HEK293T (cell line): ENCODE results near the gene CD164L2.

Source experiments
- ARNT ChIP-seq: fragments of 450-650 bp; IDR thresholded peaks from 2 replicates; pipeline ENCODE4 v1.6.1; 2017; ENCODE audit warnings: mild to moderate bottlenecking
- HDGF ChIP-seq: fragments of 450-650 bp; IDR thresholded peaks from 2 replicates; pipeline ENCODE4 v1.6.1; 2017; ENCODE audit warnings: antibody characterized with exemption, borderline replicate concordance
- PKNOX1 ChIP-seq: fragments of 450-650 bp; IDR thresholded peaks from 2 replicates; pipeline ENCODE4 v1.6.1; 2016
- SP1 ChIP-seq: fragments of 450-650 bp; IDR thresholded peaks from 2 replicates; pipeline ENCODE4 v1.6.1; 2017
- TARDBP ChIP-seq: fragments of 450-650 bp; IDR thresholded peaks from 2 replicates; pipeline ENCODE4 v1.6.1; 2016

DNA sequence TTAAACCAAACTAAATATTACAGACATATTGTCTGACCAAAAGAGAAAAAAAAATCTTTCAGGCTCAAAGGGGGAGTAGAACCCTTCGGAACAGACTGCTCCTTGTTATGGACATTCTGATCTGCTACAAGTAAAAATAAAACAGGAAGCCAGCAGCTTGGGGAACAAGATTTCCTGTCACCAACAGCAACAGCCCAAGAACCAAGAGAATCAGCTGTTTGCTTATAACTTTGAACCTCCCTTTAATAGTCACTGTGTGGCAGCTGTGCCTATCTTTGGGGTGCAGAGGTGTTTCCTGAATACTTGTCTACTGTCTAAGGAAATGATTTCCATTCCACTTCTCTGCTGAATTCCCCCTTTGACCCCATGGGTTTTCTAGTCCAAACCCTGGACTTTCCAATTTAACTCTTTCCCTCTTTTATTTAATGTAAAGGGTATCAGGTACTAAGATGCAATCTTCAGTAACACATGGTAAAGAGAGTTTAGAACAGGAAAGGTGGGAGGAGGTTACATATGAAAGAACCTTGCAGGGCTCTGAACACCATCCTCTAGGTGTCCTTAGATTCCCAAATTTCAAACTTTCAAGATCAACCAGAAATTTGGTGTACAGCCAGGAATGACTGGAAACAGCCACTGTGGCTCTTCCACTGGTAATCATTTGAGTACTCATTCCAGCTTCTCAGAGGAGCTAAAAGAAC is 47.9 kb upstream of the CD164L2 start:
- TF ChIP-seq PKNOX1 (no peak), SP1 (no peak), ARNT (no peak), HDGF (no peak), TARDBP (no peak)
